GM12801 (cell line): ENCODE measurements around the gene MAP2.

Experiments used
- CTCF ChIP-seq: IDR thresholded peaks from one replicate; pipeline ENCODE4 v1.5.1; 2011; ENCODE audit warnings: control low read depth; ENCODE audit not compliant: insufficient read length; ENCODE audit errors: extremely low read depth

The MAP2 gene

GRCh38 chr2:209690029-209690754 is 266.3 kb downstream of the MAP2 start:
- TF ChIP-seq CTCF: no peak

- TF ChIP-seq CTCF: no peak
Measured at GRCh38 chr2:209694748-209695147, 270.9 kb downstream of the MAP2 start.

GRCh38 chr2:209696836-209697711 is 273.2 kb downstream of the MAP2 start:
- no peak for TF ChIP-seq CTCF

GRCh38 chr2:209702775-209703174 is 278.9 kb downstream of the MAP2 start:
- no peak for TF ChIP-seq CTCF

GRCh38 chr2:209713219-209713618 is 289.4 kb downstream of the MAP2 start:
- TF ChIP-seq CTCF: no peak

- no peak for TF ChIP-seq CTCF
Measured at GRCh38 chr2:209719034-209719433, 295.2 kb downstream of the MAP2 start.

GRCh38 chr2:209721497-209721896 is 297.6 kb downstream of the MAP2 start:
- no peak for TF ChIP-seq CTCF
